T-helper 2 cell treated with Interferon-gamma antibody and Interleukin-4, amounts not matched to agents 5 μg/mL and 100 μg/mL, for 36 hours (primary cell): ENCODE results near the gene EVPLL.
"Not testable (repeated sequence)": the region's sequence is repeated elsewhere in the genome, so short reads cannot be mapped to it uniquely, and the experiment has no call there.

Source experiments
- DNase-seq: peaks from one replicate; pipeline ENCODE4 v3.0.0; 2021; ENCODE audit warnings: low spot score
- H3K27ac Mint-ChIP-seq: one replicate; pipeline ENCODE4 v1.8.0; 2021; ENCODE audit warnings: mild to moderate bottlenecking, mixed read lengths
- H3K27me3 Mint-ChIP-seq: one replicate; pipeline ENCODE4 v1.8.0; 2021; ENCODE audit warnings: low read depth, mixed read lengths
- H3K36me3 Mint-ChIP-seq: one replicate; pipeline ENCODE4 v1.8.0; 2021; ENCODE audit warnings: low read depth, mixed read lengths
- H3K4me1 Mint-ChIP-seq: one replicate; pipeline ENCODE4 v1.8.0; 2021; ENCODE audit warnings: low read depth, mixed read lengths
- H3K4me3 Mint-ChIP-seq: one replicate; pipeline ENCODE4 v1.8.0; 2022; ENCODE audit warnings: mild to moderate bottlenecking, moderate library complexity, mixed read lengths
- H3K9me3 Mint-ChIP-seq: one replicate; pipeline ENCODE4 v1.8.0; 2021; ENCODE audit warnings: mixed read lengths

Gene EVPLL

DNA sequence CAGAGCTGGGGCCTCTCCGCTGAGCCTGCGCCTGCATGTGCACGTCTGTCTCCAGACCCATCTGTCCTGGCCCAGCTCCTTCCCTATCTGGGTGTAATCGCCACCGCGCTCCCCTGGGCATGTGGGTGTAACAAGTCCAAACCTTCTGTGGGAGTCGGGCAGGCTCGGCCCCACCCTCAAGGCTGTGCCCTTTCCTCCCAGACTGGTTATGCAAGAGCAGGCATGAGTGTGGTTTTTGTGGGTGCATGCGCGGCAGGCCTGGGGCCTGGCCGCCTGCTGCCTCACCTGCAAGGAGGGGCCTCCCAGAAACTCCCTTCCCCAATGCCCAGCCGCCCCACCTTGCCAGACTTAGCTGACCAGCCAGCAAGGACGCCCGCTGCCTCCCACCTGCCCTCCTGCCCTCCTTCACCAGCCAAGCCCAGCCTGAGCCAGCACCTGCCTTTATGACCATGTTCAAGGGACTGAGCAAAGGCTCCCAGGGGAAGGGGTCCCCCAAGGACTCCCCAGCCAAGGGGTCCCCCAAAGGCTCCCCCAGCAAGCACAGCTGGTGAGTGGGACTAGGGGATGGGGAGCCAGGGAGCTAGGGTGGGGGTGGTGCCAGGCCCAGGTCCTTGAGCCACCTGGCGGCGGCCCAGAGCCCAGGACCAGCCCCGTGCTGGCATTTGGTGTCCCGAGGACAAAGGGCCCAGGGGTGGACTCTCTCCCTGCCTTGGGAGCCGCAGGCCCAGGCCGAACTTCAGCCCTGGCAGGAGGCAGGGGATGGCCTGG, at the start of gene EVPLL:
Gene EVPLL, plus strand, starts transcription at position 342 of the 768 bp plus-strand sequence. CDS start 3,160 bp downstream, outside the sequence.
- H3K36me3 Mint-ChIP-seq, result no peaks in the 10 kb centered on the region
- no peak within 1 kb of the TSS for H3K27ac Mint-ChIP-seq
- H3K4me1 Mint-ChIP-seq, result no peaks in the 10 kb centered on the region
- no peak within 1 kb of the TSS for H3K4me3 Mint-ChIP-seq
- H3K9me3 Mint-ChIP-seq, result peaks cover 4% of the 10 kb centered on the region
- H3K27me3 Mint-ChIP-seq, result peaks cover 10% of the 10 kb centered on the region
- no peak for DNase-seq

DNA sequence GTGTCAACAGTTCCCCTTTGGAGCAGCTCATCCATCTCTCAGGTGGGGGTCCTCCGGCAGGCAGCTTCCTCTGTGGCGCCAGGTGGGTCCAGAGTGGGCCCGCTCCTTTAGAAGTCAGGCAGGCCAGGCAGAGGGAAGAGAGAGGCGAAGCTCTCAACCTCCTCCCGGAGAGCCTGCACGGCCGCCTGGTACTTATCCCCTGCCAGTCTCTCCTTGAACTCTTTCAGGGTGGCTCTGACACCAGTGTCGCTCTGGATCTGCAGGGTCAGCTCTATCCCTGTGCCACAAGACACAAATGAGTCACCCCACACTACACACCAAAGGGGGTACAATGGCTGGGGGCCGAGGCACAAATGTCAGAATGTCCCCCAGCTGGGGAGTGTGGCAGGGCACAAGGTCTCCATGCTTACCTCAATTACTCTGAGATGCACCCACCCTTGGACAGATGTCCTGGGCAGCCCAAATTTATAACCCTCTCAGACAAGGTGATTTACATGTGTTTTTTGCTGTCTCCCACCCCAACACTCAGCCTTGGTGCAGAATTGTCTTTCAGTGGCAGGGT, 48.9 kb upstream of the EVPLL start:
- H3K36me3 Mint-ChIP-seq, result peaks cover 51% of the 10 kb centered on the region
- no peak for DNase-seq
- H3K27me3 Mint-ChIP-seq, result no peaks in the 10 kb centered on the region
- H3K4me1 Mint-ChIP-seq, result peaks cover 8% of the 10 kb centered on the region
- H3K9me3 Mint-ChIP-seq, result no peaks in the 10 kb centered on the region
- H3K27ac Mint-ChIP-seq, result no peak overlapping the region
- H3K4me3 Mint-ChIP-seq, result no peak overlapping the region

GRCh38 chr17:18331879-18332278, 45.7 kb upstream of the EVPLL start:
- H3K36me3 Mint-ChIP-seq, result peaks cover 52% of the 10 kb centered on the region
- DNase-seq, result no peak
- H3K27me3 Mint-ChIP-seq, result no peaks in the 10 kb centered on the region
- peak overlapping the region; percentile 84 for H3K27ac Mint-ChIP-seq
- no peak overlapping the region for H3K4me3 Mint-ChIP-seq
- H3K9me3 Mint-ChIP-seq, result no peaks in the 10 kb centered on the region
- peaks cover 8% of the 10 kb centered on the region for H3K4me1 Mint-ChIP-seq

GRCh38 chr17:18332909-18333489, 44.6 kb upstream of the EVPLL start:
- Mint-ChIP-seq H3K27me3 (no peaks in the 10 kb centered on the region), H3K4me3 (no peak overlapping the region), H3K4me1 (peaks cover 8% of the 10 kb centered on the region), H3K9me3 (no peaks in the 10 kb centered on the region), H3K36me3 (peaks cover 54% of the 10 kb centered on the region), H3K27ac (no peak overlapping the region)
- no peak for DNase-seq

- not testable (repeated sequence) for H3K4me3 Mint-ChIP-seq, H3K27me3 Mint-ChIP-seq, H3K27ac Mint-ChIP-seq, DNase-seq, H3K4me1 Mint-ChIP-seq, H3K9me3 Mint-ChIP-seq
- H3K36me3 Mint-ChIP-seq, result peaks cover 57% of the 10 kb centered on the region
Observed at GRCh38 chr17:18338158-18338557, 39.4 kb upstream of the EVPLL start.

- H3K36me3 Mint-ChIP-seq, result peaks cover 60% of the 10 kb centered on the region
- peaks cover 6% of the 10 kb centered on the region for H3K4me1 Mint-ChIP-seq
- H3K27me3 Mint-ChIP-seq, result no peaks in the 10 kb centered on the region
- H3K9me3 Mint-ChIP-seq, result no peaks in the 10 kb centered on the region
- H3K27ac Mint-ChIP-seq, result no peak overlapping the region
- no peak overlapping the region for H3K4me3 Mint-ChIP-seq
- DNase-seq, result no peak
Observed at GRCh38 chr17:18339933-18340332, 37.6 kb upstream of the EVPLL start.

GRCh38 chr17:18344021-18344420, 33.6 kb upstream of the EVPLL start:
- Mint-ChIP-seq H3K4me1 (peaks cover 6% of the 10 kb centered on the region), H3K27me3 (no peaks in the 10 kb centered on the region), H3K36me3 (peaks cover 58% of the 10 kb centered on the region), H3K27ac (peak overlapping the region; percentile 26), H3K4me3 (peak overlapping the region; percentile 7), H3K9me3 (no peaks in the 10 kb centered on the region)
- DNase-seq, result no peak

DNA sequence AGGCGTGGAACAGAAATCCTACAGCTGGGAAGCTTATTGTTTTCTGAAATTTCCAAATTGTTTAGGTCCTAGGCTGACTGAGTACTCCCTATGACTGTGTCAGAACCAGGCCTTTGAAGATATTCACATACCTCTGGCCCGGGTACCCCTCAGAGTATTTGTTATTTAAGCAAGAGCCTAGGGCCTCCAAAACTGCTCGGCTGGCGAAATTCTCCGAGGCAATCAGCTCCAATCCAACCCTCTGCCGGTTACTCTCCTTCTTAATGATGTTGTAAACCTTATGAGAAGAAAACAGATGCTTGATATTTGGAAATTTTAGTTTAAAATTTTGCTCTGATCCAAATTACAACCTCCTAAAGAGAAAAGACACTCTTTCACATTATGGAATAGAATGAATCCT, 24.0 kb upstream of the EVPLL start:
- no peak for DNase-seq
- peaks cover 22% of the 10 kb centered on the region for H3K36me3 Mint-ChIP-seq
- no peak overlapping the region for H3K4me3 Mint-ChIP-seq
- H3K27me3 Mint-ChIP-seq, result no peaks in the 10 kb centered on the region
- H3K9me3 Mint-ChIP-seq, result no peaks in the 10 kb centered on the region
- no peak overlapping the region for H3K27ac Mint-ChIP-seq
- H3K4me1 Mint-ChIP-seq, result no peaks in the 10 kb centered on the region

GRCh38 chr17:18356624-18357023, 21.0 kb upstream of the EVPLL start:
- H3K9me3 Mint-ChIP-seq, result no peaks in the 10 kb centered on the region
- peaks cover 28% of the 10 kb centered on the region for H3K36me3 Mint-ChIP-seq
- H3K4me1 Mint-ChIP-seq, result peaks cover under 1% of the 10 kb centered on the region
- no peak overlapping the region for H3K27ac Mint-ChIP-seq
- H3K27me3 Mint-ChIP-seq, result no peaks in the 10 kb centered on the region
- H3K4me3 Mint-ChIP-seq, result no peak overlapping the region
- DNase-seq, result no peak

- no peak for DNase-seq
- no peaks in the 10 kb centered on the region for H3K9me3 Mint-ChIP-seq
- peaks cover 16% of the 10 kb centered on the region for H3K36me3 Mint-ChIP-seq
- H3K4me3 Mint-ChIP-seq, result peak overlapping the region; percentile 27
- H3K27me3 Mint-ChIP-seq, result no peaks in the 10 kb centered on the region
- H3K27ac Mint-ChIP-seq, result no peak overlapping the region
- H3K4me1 Mint-ChIP-seq, result peaks cover 13% of the 10 kb centered on the region
Observed at GRCh38 chr17:18360518-18360917, 17.1 kb upstream of the EVPLL start.

DNA sequence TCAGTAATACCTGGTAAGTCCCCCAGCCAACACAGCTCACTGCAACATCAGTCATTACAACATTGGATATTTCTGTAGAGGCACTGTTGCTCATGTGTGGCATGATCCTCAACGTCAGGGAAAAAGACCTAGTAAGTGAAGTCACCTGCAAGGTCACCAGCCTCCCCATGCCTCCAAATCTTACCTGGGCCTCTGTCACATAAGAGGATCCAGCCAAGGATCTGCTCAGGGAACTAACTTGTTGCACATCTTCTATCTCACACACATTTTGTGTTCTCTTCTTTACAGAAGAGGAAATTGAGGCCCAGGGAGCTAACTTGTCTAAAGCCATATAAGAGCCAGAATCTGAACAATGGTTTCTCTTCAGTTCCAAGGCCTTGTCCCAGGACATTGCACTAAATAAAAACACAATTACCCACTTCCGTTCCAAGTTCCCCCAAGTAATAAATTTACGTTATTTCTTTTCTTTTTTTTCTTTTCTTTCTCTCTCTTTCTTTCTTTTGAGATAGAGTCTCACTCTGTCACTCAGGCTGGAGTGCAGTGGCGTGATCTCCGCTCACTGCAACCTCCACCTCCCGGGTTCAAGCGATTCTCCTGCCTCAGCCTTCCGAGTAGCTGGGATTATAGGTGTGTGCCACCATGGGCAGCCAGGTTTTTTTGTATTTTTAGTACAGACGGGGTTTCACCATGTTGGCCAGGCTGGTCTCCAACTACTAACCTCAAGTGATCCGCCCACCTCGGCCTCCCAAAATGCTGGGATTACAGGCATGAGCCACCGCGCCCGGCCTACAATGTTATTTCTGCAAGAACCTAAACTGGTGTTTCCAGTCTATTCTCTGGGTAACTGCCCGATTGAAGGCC, 15.5 kb upstream of the EVPLL start:
- DNase-seq, result no peak
- no peaks in the 10 kb centered on the region for H3K9me3 Mint-ChIP-seq
- no peaks in the 10 kb centered on the region for H3K27me3 Mint-ChIP-seq
- H3K4me3 Mint-ChIP-seq, result peak overlapping the region; percentile 93
- peaks cover 13% of the 10 kb centered on the region for H3K4me1 Mint-ChIP-seq
- H3K36me3 Mint-ChIP-seq, result peaks cover 12% of the 10 kb centered on the region
- H3K27ac Mint-ChIP-seq, result peak overlapping the region; percentile 67

GRCh38 chr17:18362698-18363100, 14.9 kb upstream of the EVPLL start:
- H3K27me3 Mint-ChIP-seq, result no peaks in the 10 kb centered on the region
- H3K4me3 Mint-ChIP-seq, result peak overlapping the region; percentile 93
- H3K4me1 Mint-ChIP-seq, result peaks cover 13% of the 10 kb centered on the region
- H3K27ac Mint-ChIP-seq, result peak overlapping the region; percentile 67
- no peaks in the 10 kb centered on the region for H3K9me3 Mint-ChIP-seq
- no peak for DNase-seq
- peaks cover 12% of the 10 kb centered on the region for H3K36me3 Mint-ChIP-seq

GRCh38 chr17:18363101-18364049, 14.2 kb upstream of the EVPLL start, which contains the start of gene SHMT1:
TSS of gene SHMT1 (minus strand) at chr17:18363550. CDS start at chr17:18355981, 7,569 bp downstream.
- H3K36me3 Mint-ChIP-seq, result peaks cover 12% of the 10 kb centered on the region
- peak within 1 kb of the TSS; percentile 92 for H3K27ac Mint-ChIP-seq
- peak; percentile 95 for DNase-seq
- no peaks in the 10 kb centered on the region for H3K9me3 Mint-ChIP-seq
- no peaks in the 10 kb centered on the region for H3K27me3 Mint-ChIP-seq
- peaks cover 13% of the 10 kb centered on the region for H3K4me1 Mint-ChIP-seq
- peak within 1 kb of the TSS; percentile 93 for H3K4me3 Mint-ChIP-seq
